Middle frontal gyrus (tissue), 1 donor: ENCODE data around the gene KLHL8.
"Not testable (repeated sequence)": the region's sequence is repeated elsewhere in the genome, so short reads cannot be mapped to it uniquely, and the experiment has no call there.

Source experiments
- DNase-seq: peaks from one replicate; pipeline ENCODE4 v3.0.0-alpha.2; 2015; ENCODE audit warnings: low spot score; ENCODE audit errors: extremely low spot score

The KLHL8 gene

GRCh38 chr4:87179751-87180150 is 40.7 kb downstream of the KLHL8 start:
- no peak for DNase-seq

DNA sequence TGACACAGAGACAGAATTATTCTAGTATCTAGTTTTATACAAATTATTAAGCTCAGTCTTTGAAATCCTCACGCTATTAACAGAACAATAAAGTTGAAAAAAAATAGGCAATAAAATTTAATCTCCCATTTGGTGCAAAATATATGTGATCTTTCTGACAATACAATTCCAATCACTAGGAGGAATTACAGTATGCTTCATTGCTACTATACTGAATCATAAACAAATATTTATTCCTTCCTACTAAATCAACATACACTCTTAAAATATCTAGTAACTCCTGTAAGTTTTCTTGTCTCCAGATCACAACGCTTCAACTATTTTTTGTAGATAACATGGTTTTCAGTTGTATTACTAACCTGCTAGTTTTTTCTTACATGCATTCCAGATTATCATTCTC is 45.7 kb downstream of the KLHL8 start:
- DNase-seq: no peak

DNA sequence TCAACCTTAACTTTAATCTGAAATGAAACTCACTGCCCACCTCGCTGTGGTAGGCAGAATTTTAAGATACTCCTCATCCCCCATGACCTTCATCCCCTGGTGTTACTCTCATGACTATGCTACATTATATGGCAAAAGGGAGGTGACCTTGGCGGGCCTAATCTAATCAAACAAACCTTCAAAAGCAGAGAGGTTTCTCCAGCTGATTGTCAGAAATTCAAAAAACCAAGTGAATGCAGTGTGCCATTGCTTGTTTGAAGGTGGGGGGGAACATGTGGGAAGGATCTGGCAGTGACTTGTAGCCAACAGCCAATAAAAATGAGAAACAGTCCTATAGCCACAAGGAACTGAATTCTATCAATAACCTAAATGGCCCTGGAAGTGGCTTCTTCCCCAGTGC is 48.5 kb downstream of the KLHL8 start:
- no peak for DNase-seq

- no peak for DNase-seq
Measured at GRCh38 chr4:87166296-87166854, 54.0 kb downstream of the KLHL8 start.

DNA sequence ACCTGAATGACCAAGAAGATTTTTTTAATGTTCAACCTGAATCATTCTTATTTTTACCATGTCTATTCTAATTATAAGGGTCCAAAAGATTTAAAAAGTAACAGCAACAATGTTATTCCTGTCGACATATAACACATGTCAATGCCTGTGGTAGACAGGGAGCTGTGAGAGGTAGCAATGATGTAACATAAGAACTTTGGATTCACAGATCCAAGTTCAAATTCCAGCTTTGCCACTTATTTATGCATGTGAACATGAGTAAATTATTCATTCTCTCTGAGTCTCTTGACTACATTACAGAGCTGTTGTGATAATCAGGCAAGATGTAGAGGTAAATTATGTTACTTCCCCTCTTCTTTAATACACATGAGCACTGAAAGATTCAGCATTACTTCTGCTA is 54.5 kb downstream of the KLHL8 start:
- no peak for DNase-seq

- DNase-seq: no peak
Measured at GRCh38 chr4:87153078-87153870, 67.1 kb downstream of the KLHL8 start.

- no peak for DNase-seq
Measured at GRCh38 chr4:87152310-87153041, 67.9 kb downstream of the KLHL8 start.

DNA sequence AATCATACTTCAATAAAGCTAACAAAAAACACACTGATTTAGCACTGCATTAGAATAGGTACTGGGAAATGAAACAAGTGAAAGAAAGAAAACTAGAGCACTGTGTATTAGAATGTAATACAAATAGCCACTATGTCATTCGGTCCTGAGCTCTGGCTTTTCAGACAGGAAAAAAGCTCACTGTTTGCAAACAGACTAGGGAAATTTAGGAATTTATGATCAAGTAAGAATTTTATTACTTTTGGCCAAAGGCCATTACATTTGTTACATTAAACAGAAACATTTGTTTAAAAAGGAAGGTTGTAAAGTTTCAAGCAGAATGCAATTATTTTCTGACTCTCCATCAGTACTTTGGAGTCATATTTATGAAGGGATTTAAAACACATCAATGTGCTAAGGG is 68.7 kb downstream of the KLHL8 start:
- no peak for DNase-seq

- peak; percentile 77 for DNase-seq
Measured at GRCh38 chr4:87150498-87151261, 69.7 kb downstream of the KLHL8 start.

DNA sequence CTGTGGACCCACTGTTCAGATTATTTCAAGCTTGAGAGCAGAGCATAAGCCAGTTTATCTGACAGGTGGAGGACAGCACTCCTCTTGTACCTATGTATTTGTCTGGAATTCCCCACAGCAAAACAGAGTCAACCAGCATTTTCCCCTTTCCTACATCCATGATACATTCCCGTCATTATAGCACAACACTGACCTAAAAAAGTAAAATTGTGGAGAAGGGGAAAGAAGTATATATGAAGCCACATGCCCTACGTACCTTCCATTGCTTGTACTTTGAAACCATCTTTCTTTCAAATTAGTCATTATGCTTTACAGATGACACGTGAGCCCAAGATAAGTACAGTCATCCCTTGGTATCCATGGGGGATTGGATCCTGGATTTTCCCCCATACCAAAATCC is 73.3 kb downstream of the KLHL8 start:
- DNase-seq: no peak

GRCh38 chr4:87145934-87146333 is 74.5 kb downstream of the KLHL8 start:
- DNase-seq: not testable (repeated sequence)

GRCh38 chr4:87144356-87144755 is 76.1 kb downstream of the KLHL8 start:
- no peak for DNase-seq

- DNase-seq: no peak
Measured at GRCh38 chr4:87141428-87141827, 79.0 kb downstream of the KLHL8 start.

DNA sequence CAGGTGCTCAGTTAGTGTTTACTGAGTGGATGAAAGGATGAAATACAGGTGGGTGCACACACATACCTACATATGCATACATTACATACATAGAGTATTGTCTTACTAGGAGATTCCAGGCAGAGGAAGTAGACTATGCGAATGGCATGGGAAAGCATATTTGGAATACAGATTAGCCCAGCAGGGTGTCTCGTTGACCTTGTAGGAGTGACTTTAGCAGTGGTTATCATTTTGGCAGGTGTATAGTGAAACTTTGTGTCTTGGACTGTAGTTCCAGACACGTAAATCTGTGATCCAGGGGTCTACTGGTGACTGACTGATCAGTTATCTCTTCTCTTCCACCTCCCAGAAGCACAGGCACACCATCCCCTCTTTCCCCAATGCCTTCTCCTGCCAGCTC is 86.3 kb downstream of the KLHL8 start:
- DNase-seq: no peak

DNA sequence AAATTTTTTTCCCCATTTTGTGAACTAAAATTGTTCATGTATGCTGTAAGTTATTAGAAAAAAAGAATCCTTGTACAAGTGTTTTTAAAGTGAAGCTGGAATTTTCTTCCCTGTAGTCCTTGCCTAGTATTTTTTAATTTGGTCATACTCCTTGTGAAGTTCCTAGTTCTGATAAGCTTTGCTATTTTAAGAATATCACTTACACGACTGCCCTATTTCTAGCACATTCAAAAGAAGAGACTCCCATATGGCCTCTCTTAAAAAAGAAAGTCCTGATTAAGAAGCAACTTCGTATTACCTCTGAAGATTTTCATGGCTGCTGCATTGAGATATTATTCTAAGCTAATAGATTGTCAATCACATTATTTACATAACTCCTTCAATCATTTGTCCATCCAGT is 87.2 kb downstream of the KLHL8 start:
- DNase-seq: no peak

DNA sequence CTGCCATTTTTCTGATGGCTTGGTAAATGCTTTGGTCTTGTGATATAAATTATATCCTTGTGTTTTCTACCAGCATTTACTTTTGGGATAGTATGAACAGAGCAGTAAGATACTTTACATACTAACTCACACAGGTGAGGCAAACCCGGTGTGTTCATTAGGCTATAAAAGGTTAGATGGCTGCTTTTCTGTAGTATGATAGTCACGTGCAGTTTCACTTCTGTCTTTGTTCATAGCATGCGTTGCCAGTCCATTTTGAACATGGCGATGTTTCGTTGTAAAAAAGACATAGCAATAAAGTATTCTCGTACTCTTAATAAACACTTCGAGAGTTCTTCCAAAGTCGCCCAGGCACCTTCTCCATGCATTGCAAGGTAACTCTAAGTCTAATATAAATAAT is 88.4 kb downstream of the KLHL8 start:
- no peak for DNase-seq

- DNase-seq: no peak
Measured at GRCh38 chr4:87130985-87131703, 89.3 kb downstream of the KLHL8 start.

DNA sequence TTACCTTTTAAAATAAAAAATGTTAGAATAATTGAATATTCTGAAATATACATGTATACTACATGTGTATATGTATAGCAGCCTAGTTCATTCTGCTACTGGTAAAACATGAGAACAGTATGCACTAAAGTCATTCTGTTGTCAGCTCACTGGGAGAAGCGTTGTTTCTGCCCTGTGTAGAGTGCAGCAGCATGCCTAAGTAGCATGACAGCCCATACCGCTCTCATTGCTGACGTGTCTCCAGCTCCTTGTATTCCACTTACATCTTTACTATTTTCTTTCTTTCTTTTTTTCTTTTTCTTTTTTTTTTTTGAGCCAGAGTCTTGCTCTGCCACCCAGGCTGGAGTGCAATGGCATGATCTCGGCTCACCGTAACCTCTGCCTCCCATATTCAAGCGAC is 90.7 kb downstream of the KLHL8 start:
- DNase-seq: no peak

DNA sequence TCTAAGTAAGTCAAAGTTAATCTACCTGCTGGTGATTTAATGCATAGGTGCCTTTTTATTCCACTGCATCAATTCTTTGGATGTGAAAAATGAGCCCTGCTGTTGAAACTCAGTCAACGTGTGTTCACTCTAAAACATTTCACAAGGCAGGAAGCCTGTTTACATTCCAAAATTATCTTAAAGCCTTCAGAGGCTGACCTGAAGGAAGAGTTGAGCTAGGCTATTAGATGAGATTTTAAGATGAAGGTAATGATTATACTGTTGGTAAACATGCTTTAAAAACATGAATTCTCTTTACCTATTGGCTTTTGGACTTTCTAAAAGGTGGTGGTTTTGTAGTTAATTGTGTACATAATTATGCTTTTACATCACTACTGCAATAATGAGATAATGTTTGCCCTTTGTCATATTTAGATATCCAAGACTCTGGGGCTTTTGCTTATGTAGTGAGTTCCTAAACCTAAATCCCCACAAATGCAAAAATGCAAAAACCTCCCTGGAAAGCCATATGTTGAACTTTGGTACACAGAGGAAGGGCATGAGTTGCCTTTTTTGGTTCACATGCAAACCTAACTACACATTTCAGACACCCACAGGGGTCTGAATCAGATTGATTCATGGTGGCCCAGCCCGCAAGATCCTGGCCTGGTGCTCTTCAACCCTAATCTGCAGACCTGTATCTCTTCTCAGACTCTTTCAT is 92.3 kb downstream of the KLHL8 start:
- no peak for DNase-seq

DNA sequence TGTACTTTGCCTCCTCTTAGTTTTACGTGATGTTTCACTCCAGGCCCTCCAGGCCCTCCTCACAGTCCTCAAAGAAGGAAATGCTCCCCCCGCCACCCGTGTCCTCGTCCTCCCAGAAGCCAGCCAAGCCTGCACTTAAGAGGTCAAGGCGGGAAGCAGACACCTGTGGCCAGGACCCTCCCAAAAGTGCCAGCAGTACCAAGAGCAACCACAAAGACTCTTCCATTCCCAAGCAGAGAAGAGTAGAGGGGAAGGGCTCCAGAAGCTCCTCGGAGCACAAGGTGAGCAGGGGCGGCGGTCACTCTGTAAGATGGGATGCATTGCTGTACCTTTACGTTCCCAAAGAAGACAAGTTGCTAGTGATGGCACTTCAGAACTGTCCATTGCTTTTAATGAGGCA is 94.4 kb downstream of the KLHL8 start:
- no peak for DNase-seq

DNA sequence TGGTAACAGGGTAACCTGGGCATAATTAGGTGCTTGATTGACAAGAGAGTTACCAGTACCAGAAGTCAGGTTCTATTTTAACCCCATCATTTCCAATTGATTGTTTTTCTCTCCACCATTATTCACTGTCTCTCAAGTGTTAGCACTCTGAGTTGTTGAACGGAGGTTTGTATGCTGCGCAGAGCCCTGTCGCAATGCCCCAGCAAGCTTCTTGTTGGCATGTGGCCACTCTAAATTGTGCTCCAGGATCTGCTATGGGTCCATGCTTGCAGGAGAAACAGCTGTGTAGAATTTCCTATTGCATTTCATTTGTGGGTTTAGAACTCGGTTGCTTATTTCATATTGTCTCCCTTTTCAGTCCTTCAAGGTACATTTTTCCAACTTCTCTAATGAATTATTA is 98.2 kb downstream of the KLHL8 start:
- no peak for DNase-seq
